Keratinocyte (primary cell): ENCODE measurements around the gene HCRTR1. TPM values are rescaled to one million over a fixed set of nuclear protein-coding genes. Genes with fewer than 3 reads are reported as not detected.

Experiments
- DNase-seq: peaks from one replicate; pipeline ENCODE4 v3.0.0-alpha.2; 2011; ENCODE audit warnings: low read depth, missing footprints, low spot score
- FAIRE-seq: peaks from 2 replicates; lab custom pipeline; 2011; peaks lifted over from hg19 to GRCh38; lab: Jason Lieb, UNC
- H2AFZ ChIP-seq: 2 replicates; pipeline ENCODE4 v1.6.0; 2012; ENCODE audit warnings: low read length, control low read depth, inconsistent platforms; ENCODE audit not compliant: control insufficient read depth
- H3K27ac ChIP-seq: 2 replicates; pipeline ENCODE4 v1.5.1; 2011; ENCODE audit warnings: low read length; ENCODE audit not compliant: control insufficient read depth, insufficient read depth
- H3K27me3 ChIP-seq: 3 replicates; pipeline ENCODE4 v1.6.0; 2011; ENCODE audit warnings: low read length; ENCODE audit not compliant: control insufficient read depth, insufficient read depth; ENCODE audit errors: extremely low read depth
- H3K36me3 ChIP-seq, 2 experiments: 2 replicates in 1 of 2; 3 replicates in 1 of 2; pipeline ENCODE4 v1.5.1; 2011; ENCODE audit warnings: low read length in 2 of 2, mild to moderate bottlenecking in 1 of 2; ENCODE audit not compliant: control insufficient read depth in 2 of 2, insufficient read depth in 2 of 2; ENCODE audit errors: extremely low read depth in 1 of 2
- H3K4me1 ChIP-seq: 3 replicates; pipeline ENCODE4 v1.5.1; 2011; ENCODE audit warnings: low read length; ENCODE audit not compliant: control insufficient read depth, insufficient read depth; ENCODE audit errors: extremely low read depth
- H3K4me2 ChIP-seq: 3 replicates; pipeline ENCODE4 v1.6.0; 2011; ENCODE audit warnings: low read depth, low read length; ENCODE audit not compliant: control insufficient read depth, insufficient read depth; ENCODE audit errors: extremely low read depth
- H3K4me3 ChIP-seq, 3 experiments: fragments of 200-600 bp in 1 of 3; sonication (generic) in 1 of 3; 2 replicates in 2 of 3; 3 replicates in 1 of 3; pipeline ENCODE4 v1.5.1; 2011 to 2016; ENCODE audit warnings: low read length in 3 of 3, mild to moderate bottlenecking in 3 of 3, control low read depth in 2 of 3, inconsistent platforms in 1 of 3, low read depth in 1 of 3, mixed read lengths in 1 of 3, mixed run types in 1 of 3, moderate library complexity in 1 of 3; ENCODE audit not compliant: control insufficient read depth in 2 of 3, insufficient read depth in 2 of 3; ENCODE audit errors: extremely low read depth in 1 of 3
- H3K79me2 ChIP-seq: 2 replicates; pipeline ENCODE4 v1.6.0; 2012; ENCODE audit warnings: low read length; ENCODE audit not compliant: control insufficient read depth, insufficient read depth
- H3K9ac ChIP-seq: 3 replicates; pipeline ENCODE4 v1.6.0; 2011; ENCODE audit warnings: low read length; ENCODE audit not compliant: control insufficient read depth, insufficient read depth; ENCODE audit errors: extremely low read depth
- H3K9me1 ChIP-seq: 3 replicates; pipeline ENCODE4 v1.6.0; 2011; ENCODE audit warnings: low read length; ENCODE audit not compliant: control insufficient read depth, insufficient read depth; ENCODE audit errors: extremely low read depth
- H3K9me3 ChIP-seq: 2 replicates; pipeline ENCODE4 v1.5.1; 2012; ENCODE audit warnings: low read depth, low read length; ENCODE audit not compliant: control insufficient read depth
- H4K20me1 ChIP-seq: 3 replicates; pipeline ENCODE4 v1.6.0; 2011; ENCODE audit warnings: low read length; ENCODE audit not compliant: control insufficient read depth, insufficient read depth; ENCODE audit errors: extremely low read depth
- CTCF ChIP-seq, 3 experiments: IDR thresholded peaks in 1 of 3; conservative IDR thresholded peaks in 1 of 3; optimal IDR thresholded peaks in 1 of 3; 2 replicates in 2 of 3; 3 replicates in 1 of 3; pipeline versions ENCODE3 to v1.5.1; 2011; ENCODE audit warnings: low read length in 3 of 3, mild to moderate bottlenecking in 3 of 3, moderate library complexity in 2 of 3, control low read depth in 1 of 3, inconsistent platforms in 1 of 3; ENCODE audit not compliant: insufficient read depth in 2 of 3; ENCODE audit errors: extremely low read depth in 1 of 3
- EZH2 ChIP-seq: IDR thresholded peaks from one replicate; pipeline ENCODE4 v1.6.1; 2012; ENCODE audit warnings: inconsistent platforms, mild to moderate bottlenecking, low read length, moderate library complexity
- dilution Hi-C: fragments of 300-500 bp; cut with MboI; formaldehyde crosslinking; loops from one replicate; pipeline ENCODE4 v1.7.0; 2020; ENCODE audit warnings: low sequenced_read_pairs; ENCODE audit not compliant: extremely low pct_ligation_motif_present
- polyA plus RNA-seq, 5 experiments: library from polyadenylated mRNA; depleted of rRNA in 3 of 5; stranded (reverse) in 3 of 5; stranded (forward) in 1 of 5; unstranded in 1 of 5; fragments of >200 nt; gene quantifications; 1 replicate in 1 of 5; 2 replicates in 3 of 5; 3 replicates in 1 of 5; pipeline versions ENCODE4 v1.2.1 to v1.2.3, GENCODE V29; 2011 to 2012; ENCODE audit warnings: missing spikeins in 2 of 5, low read depth in 1 of 5, low replicate concordance in 1 of 5

HCRTR1 gene
- polyA plus RNA-seq, 1 donor (not counting 4 experiments of a cell fraction or from before 2014, with no cell fraction given) = not detected

GRCh38 chr1:31625561-31626222, 8.2 kb downstream of the HCRTR1 start:
- H3K27me3 ChIP-seq = no peaks in the 10 kb centered on the region
- TF ChIP-seq CTCF (optimal IDR thresholded peaks at IDR 0.05 in 1 of 3, IDR thresholded peaks at IDR 0.05 in 1 of 3, conservative IDR thresholded peaks at IDR 0.05 in 1 of 3; ENCODE audit: extremely low read depth in 1 of 3, insufficient read depth in 2 of 3, low read length in 3 of 3) (no peak), EZH2 (no peak)
- no peak overlapping the region for H3K9ac ChIP-seq
- H3K9me3 ChIP-seq = no peaks in the 10 kb centered on the region
- DNase-seq (no peak), FAIRE-seq (no peak)
- H3K4me1 ChIP-seq = peaks cover 15% of the 10 kb centered on the region
- no peak overlapping the region for H3K4me3 ChIP-seq
- H3K27ac ChIP-seq = no peak overlapping the region
- no peaks in the 10 kb centered on the region for H4K20me1 ChIP-seq
- no peaks in the 10 kb centered on the region for H3K9me1 ChIP-seq
- H2AFZ ChIP-seq = no peak overlapping the region
- dilution Hi-C loops = no loop called here
- H3K79me2 ChIP-seq = no peaks in the 10 kb centered on the region
- peaks cover 14 to 21% of the 10 kb centered on the region in 2 experiments for H3K36me3 ChIP-seq
- no peak overlapping the region for H3K4me2 ChIP-seq

DNA sequence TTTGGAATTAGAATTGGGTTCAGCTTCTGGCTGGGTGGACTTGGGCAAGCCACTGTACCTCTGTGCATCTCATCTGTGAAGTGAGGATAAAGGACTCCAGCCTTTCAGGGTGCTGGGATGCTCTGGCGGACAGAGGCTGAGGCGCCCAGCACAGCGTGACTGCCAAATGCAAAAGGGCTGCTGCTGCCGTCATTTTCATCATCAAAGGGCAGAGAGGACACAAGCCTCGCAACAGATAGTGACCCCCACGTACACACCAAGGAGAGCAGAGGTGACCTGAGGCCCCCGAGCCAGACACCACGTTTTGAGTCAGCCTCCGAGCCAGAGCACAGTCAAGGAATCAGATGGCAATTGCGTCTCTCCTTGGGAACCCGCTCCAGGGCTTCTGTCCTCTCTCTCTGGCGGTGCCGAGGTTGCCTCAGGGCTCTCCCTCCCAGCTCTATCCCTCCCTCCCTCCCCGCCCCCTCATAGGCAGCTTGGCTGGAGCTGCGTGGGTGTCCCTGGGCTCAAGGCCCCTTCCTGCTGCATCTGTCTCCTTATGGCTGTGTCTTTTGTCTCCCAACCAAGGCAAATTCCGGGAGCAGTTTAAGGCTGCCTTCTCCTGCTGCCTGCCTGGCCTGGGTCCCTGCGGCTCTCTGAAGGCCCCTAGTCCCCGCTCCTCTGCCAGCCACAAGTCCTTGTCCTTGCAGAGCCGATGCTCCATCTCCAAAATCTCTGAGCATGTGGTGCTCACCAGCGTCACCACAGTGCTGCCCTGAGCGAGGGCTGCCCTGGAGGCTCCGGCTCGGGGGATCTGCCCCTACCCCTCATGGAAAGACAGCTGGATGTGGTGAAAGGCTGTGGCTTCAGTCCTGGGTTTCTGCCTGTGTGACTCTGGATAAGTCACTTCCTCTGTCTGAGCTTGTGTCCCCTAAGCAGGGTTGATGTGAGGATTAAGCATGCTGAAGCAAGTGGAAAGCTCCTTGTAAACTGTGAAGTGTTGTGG, 9.0 kb downstream of the HCRTR1 start:
- FAIRE-seq (no peak), DNase-seq (no peak)
- H3K9me3 ChIP-seq = no peaks in the 10 kb centered on the region
- no peak overlapping the region for H3K4me2 ChIP-seq
- no peak overlapping the region for H2AFZ ChIP-seq
- no peak overlapping the region for H3K4me3 ChIP-seq
- peaks cover 20 to 27% of the 10 kb centered on the region in 2 experiments for H3K36me3 ChIP-seq
- H3K79me2 ChIP-seq = no peaks in the 10 kb centered on the region
- no peaks in the 10 kb centered on the region for H3K9me1 ChIP-seq
- no peak overlapping the region for H3K27ac ChIP-seq
- no peaks in the 10 kb centered on the region for H4K20me1 ChIP-seq
- no peak overlapping the region for H3K9ac ChIP-seq
- TF ChIP-seq CTCF (optimal IDR thresholded peaks at IDR 0.05 in 1 of 3, IDR thresholded peaks at IDR 0.05 in 1 of 3, conservative IDR thresholded peaks at IDR 0.05 in 1 of 3; ENCODE audit: extremely low read depth in 1 of 3, insufficient read depth in 2 of 3, low read length in 3 of 3) (no peak), EZH2 (no peak)
- no peaks in the 10 kb centered on the region for H3K27me3 ChIP-seq
- dilution Hi-C loops = no loop called here
- peaks cover 15% of the 10 kb centered on the region for H3K4me1 ChIP-seq
